Liver (tissue), 9 donors: Measurements from ENCODE around the gene FRYL. TPM values are rescaled to one million over a fixed set of nuclear protein-coding genes. Genes with fewer than 3 reads are reported as not detected.

ENCODE experiments used
- DNase-seq: peaks from one replicate; pipeline ENCODE4 v3.0.0-alpha.2; 2017; ENCODE audit warnings: low spot score
- H3K27ac ChIP-seq, 2 donors: one replicate each; pipeline ENCODE4 v1.7.0; 2013; ENCODE audit warnings: inconsistent platforms in 2 of 2, low read length in 2 of 2, control low read depth in 1 of 2, low read depth in 1 of 2, mild to moderate bottlenecking in 1 of 2
- H3K27me3 ChIP-seq, 4 donors: one replicate each; pipeline versions ENCODE4 v1.6.1 to v1.7.0; 2013; ENCODE audit warnings: low read length in 3 of 4, inconsistent platforms in 1 of 4, mild to moderate bottlenecking in 1 of 4, moderate library complexity in 1 of 4; ENCODE audit not compliant: control insufficient read depth in 4 of 4, insufficient read depth in 4 of 4
- H3K36me3 ChIP-seq, 4 donors: one replicate each; pipeline versions ENCODE4 v1.6.1 to v1.7.0; 2013; ENCODE audit warnings: low read length in 3 of 4, mild to moderate bottlenecking in 3 of 4, low read depth in 1 of 4, moderate library complexity in 1 of 4; ENCODE audit not compliant: control insufficient read depth in 4 of 4, insufficient read depth in 3 of 4
- H3K4me1 ChIP-seq, 4 donors: one replicate each; pipeline versions ENCODE4 v1.6.1 to v1.7.0; 2013; ENCODE audit warnings: low read length in 3 of 4, mild to moderate bottlenecking in 3 of 4, moderate library complexity in 1 of 4; ENCODE audit not compliant: control insufficient read depth in 4 of 4, insufficient read depth in 4 of 4
- H3K4me3 ChIP-seq, 3 donors: one replicate each; pipeline versions ENCODE4 v1.6.1 to v1.7.0; 2013; ENCODE audit warnings: low read length in 3 of 3, control low read depth in 1 of 3, low read depth in 1 of 3, mild to moderate bottlenecking in 1 of 3
- H3K9ac ChIP-seq, 2 donors: one replicate each; pipeline ENCODE4 v1.7.0; 2013; ENCODE audit warnings: low read length in 2 of 2, mild to moderate bottlenecking in 2 of 2, moderate library complexity in 2 of 2, control low read depth in 1 of 2, low read depth in 1 of 2
- H3K9me3 ChIP-seq, 4 donors: one replicate each; pipeline versions ENCODE4 v1.6.1 to v1.7.0; 2013; ENCODE audit warnings: low read length in 3 of 4; ENCODE audit not compliant: control insufficient read depth in 4 of 4
- EGR1 ChIP-seq, 2 donors: IDR thresholded peaks; 2 replicates each; pipeline ENCODE4 v1.6.1; 2016 to 2018; ENCODE audit warnings: antibody characterized with exemption in 2 of 2, low read depth in 2 of 2
- FOXA1 ChIP-seq: IDR thresholded peaks from 2 replicates; pipeline ENCODE4 v1.6.1; 2016; ENCODE audit warnings: antibody characterized with exemption
- FOXA2 ChIP-seq: IDR thresholded peaks from 2 replicates; pipeline ENCODE4 v1.6.1; 2016; ENCODE audit warnings: antibody characterized with exemption
- GABPA ChIP-seq, 2 donors: IDR thresholded peaks in 1 of 2; conservative IDR thresholded peaks in 1 of 2; 2 replicates each; pipeline ENCODE4 v1.6.1; 2016; ENCODE audit warnings: antibody characterized with exemption in 2 of 2, mild to moderate bottlenecking in 1 of 2, moderate library complexity in 1 of 2
- HNF4G ChIP-seq: IDR thresholded peaks from 2 replicates; pipeline ENCODE4 v1.6.1; 2016; ENCODE audit warnings: antibody characterized with exemption
- JUND ChIP-seq, 2 donors: IDR thresholded peaks; 2 replicates each; pipeline ENCODE4 v1.6.1; 2016; ENCODE audit warnings: antibody characterized with exemption in 2 of 2
- NR2F2 ChIP-seq: IDR thresholded peaks from 2 replicates; pipeline ENCODE4 v1.6.1; 2016; ENCODE audit warnings: antibody characterized with exemption
- RAD21 ChIP-seq, 2 donors: IDR thresholded peaks; 2 replicates each; pipeline ENCODE4 v1.6.1; 2016; ENCODE audit warnings: antibody characterized with exemption in 2 of 2, mild to moderate bottlenecking in 2 of 2
- RXRA ChIP-seq, 2 donors: IDR thresholded peaks; 2 replicates each; pipeline ENCODE4 v1.6.1; 2017 to 2018; ENCODE audit warnings: antibody characterized with exemption in 2 of 2, mild to moderate bottlenecking in 1 of 2
- SP1 ChIP-seq: IDR thresholded peaks from 2 replicates; pipeline ENCODE4 v1.6.1; 2018; ENCODE audit warnings: antibody characterized with exemption, mild to moderate bottlenecking
- TAF1 ChIP-seq: conservative IDR thresholded peaks from 2 replicates; pipeline ENCODE4 v1.6.1; 2016; ENCODE audit warnings: antibody characterized with exemption, mild to moderate bottlenecking
- YY1 ChIP-seq: IDR thresholded peaks from 2 replicates; pipeline ENCODE4 v1.6.1; 2016; ENCODE audit warnings: antibody characterized with exemption, mild to moderate bottlenecking
- WGBS: extraction: QIAGEN DNeasy Blood & Tissue Kit; methylation state at CpG from one replicate; pipeline ENCODE4 v1.1.7; 2013; 5-methylcytosine and 5-hydroxymethylcytosine counted together
- polyA plus RNA-seq, 2 donors: library from polyadenylated mRNA; stranded (reverse) in 1 of 2; unstranded in 1 of 2; fragments of 200-250 nt in 1 of 2; fragments of >200 nt in 1 of 2; fragmentation: Nextera tagmentation in 1 of 2; extraction: Ambion mirVana in 1 of 2; gene quantifications; one replicate each; pipeline versions ENCODE4 v1.2.1 to v1.2.3, GENCODE V29; 2013 to 2015
- total RNA-seq, 2 donors: library from RNA; depleted of rRNA; stranded (reverse); fragments of >200 nt; gene quantifications; one replicate each; pipeline ENCODE4 v1.2.3, GENCODE V29; 2014
- TF ChIP-seq, protein P1 (sequence below): IDR thresholded peaks from 2 replicates; pipeline ENCODE4 v1.6.1; 2016; ENCODE audit warnings: antibody characterized with exemption
- TF ChIP-seq, protein P2 (sequence below): fragments of 150-350 bp; IDR thresholded peaks from 2 replicates; pipeline ENCODE4 v1.5.1; 2017; ENCODE audit warnings: improper control_type of control experiment, low read depth, low read length; ENCODE audit not compliant: missing input control
- TF ChIP-seq, protein P3 (sequence below): IDR thresholded peaks from 2 replicates; pipeline ENCODE4 v1.6.1; 2016; ENCODE audit warnings: antibody characterized with exemption
- TF ChIP-seq, protein P4 (sequence below): IDR thresholded peaks from 2 replicates; pipeline ENCODE4 v1.6.1; 2016; ENCODE audit warnings: antibody characterized with exemption, mild to moderate bottlenecking
- TF ChIP-seq, protein P5 (sequence below): IDR thresholded peaks from 2 replicates; pipeline ENCODE4 v1.6.1; 2016; ENCODE audit warnings: antibody characterized with exemption
- donor health status: healthy.
- donor health status: healthy.
- donor health status: healthy.
- donor health status: healthy.
- donor health status: healthy.

FRYL gene
- total and polyA plus RNA-seq, 4 donors = 5.3 to 79.0 (median 27.2) TPM

DNA sequence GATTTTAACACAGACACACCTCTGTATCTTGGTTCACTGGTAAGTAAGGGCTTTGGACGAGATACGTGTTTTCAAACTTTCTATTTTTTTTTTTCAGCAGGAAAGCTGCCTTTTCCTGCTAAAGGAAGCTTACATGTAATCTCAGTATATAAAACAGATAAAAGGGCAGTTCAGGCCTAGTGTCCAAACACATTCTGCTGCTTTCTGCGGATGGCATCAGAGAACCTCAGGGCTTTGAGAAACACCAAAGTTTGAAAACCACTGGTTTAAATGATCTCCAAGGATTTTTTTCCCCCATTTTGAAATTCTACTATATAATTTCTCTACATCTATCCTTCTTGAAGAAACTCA lies 214.1 kb downstream of the FRYL start:
- 76% methylated on average over 3 of the region's 3 CpGs for WGBS
- no peaks in the 10 kb centered on the region for H3K4me1 ChIP-seq
- no peak for DNase-seq
- TF ChIP-seq NR2F2 = no peak
- H3K4me3 ChIP-seq = no peak overlapping the region
- peaks cover 4 to 28% (median 14%) of the 10 kb centered on the region in 4 donors for H3K36me3 ChIP-seq
- no peaks in the 10 kb centered on the region for H3K27me3 ChIP-seq
- no peak overlapping the region for H3K27ac ChIP-seq
- no peaks in the 10 kb centered on the region for H3K9me3 ChIP-seq
- no peak overlapping the region for H3K9ac ChIP-seq

DNA sequence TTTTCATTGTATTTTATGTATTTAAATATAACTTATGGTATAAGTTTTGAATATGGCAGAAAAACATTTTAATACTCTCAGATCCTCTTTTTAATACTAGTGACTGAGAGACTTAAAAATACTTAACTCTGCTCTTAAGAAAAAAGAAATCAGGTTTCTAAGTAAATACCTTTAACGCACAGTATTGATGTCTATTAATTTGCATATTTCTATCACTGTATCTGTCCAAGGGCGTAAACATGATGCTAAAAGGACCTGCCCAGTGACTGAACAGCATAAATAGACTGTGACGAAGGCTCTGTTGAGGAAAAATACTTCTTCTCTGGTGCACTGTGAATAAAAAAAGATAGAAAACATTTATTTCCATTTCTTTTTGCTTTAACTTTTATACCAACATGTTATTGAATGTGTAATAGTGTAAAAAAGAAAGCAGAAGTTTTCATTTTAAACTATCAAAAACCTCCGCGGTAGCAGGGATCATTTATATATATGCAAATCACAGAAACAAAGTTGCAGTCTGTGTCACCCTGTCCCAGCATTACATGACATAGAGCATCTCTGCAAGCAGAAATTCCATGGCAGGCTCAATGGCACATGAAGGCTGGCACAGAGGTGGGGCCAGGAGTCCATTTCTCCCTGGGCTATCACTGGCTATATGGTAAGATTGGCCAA lies 214.6 kb downstream of the FRYL start:
- no peak overlapping the region for H3K9ac ChIP-seq
- TF ChIP-seq RXRA (IDR thresholded peaks at IDR 0.05) = no peak
- TF ChIP-seq EGR1 (IDR thresholded peaks at IDR 0.05; ENCODE audit: low read depth in 2 of 2) = no peak
- TF ChIP-seq GABPA (IDR thresholded peaks at IDR 0.05 in 1 of 2, conservative IDR thresholded peaks at IDR 0.05 in 1 of 2) = no peak
- TF ChIP-seq SP1 = no peak
- TF ChIP-seq, protein P1, sequence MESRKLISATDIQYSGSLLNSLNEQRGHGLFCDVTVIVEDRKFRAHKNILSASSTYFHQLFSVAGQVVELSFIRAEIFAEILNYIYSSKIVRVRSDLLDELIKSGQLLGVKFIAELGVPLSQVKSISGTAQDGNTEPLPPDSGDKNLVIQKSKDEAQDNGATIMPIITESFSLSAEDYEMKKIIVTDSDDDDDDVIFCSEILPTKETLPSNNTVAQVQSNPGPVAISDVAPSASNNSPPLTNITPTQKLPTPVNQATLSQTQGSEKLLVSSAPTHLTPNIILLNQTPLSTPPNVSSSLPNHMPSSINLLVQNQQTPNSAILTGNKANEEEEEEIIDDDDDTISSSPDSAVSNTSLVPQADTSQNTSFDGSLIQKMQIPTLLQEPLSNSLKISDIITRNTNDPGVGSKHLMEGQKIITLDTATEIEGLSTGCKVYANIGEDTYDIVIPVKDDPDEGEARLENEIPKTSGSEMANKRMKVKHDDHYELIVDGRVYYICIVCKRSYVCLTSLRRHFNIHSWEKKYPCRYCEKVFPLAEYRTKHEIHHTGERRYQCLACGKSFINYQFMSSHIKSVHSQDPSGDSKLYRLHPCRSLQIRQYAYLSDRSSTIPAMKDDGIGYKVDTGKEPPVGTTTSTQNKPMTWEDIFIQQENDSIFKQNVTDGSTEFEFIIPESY = no peak
- TF ChIP-seq JUND (IDR thresholded peaks at IDR 0.05) = no peak
- TF ChIP-seq, protein P2, sequence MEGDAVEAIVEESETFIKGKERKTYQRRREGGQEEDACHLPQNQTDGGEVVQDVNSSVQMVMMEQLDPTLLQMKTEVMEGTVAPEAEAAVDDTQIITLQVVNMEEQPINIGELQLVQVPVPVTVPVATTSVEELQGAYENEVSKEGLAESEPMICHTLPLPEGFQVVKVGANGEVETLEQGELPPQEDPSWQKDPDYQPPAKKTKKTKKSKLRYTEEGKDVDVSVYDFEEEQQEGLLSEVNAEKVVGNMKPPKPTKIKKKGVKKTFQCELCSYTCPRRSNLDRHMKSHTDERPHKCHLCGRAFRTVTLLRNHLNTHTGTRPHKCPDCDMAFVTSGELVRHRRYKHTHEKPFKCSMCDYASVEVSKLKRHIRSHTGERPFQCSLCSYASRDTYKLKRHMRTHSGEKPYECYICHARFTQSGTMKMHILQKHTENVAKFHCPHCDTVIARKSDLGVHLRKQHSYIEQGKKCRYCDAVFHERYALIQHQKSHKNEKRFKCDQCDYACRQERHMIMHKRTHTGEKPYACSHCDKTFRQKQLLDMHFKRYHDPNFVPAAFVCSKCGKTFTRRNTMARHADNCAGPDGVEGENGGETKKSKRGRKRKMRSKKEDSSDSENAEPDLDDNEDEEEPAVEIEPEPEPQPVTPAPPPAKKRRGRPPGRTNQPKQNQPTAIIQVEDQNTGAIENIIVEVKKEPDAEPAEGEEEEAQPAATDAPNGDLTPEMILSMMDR = no peak
- no peak for TF ChIP-seq RAD21 (IDR thresholded peaks at IDR 0.05)
- no peak for TF ChIP-seq NR2F2
- TF ChIP-seq FOXA2 = no peak
- TF ChIP-seq YY1 = no peak
- TF ChIP-seq, protein P3, sequence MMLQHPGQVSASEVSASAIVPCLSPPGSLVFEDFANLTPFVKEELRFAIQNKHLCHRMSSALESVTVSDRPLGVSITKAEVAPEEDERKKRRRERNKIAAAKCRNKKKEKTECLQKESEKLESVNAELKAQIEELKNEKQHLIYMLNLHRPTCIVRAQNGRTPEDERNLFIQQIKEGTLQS = no peak
- TF ChIP-seq, protein P4, sequence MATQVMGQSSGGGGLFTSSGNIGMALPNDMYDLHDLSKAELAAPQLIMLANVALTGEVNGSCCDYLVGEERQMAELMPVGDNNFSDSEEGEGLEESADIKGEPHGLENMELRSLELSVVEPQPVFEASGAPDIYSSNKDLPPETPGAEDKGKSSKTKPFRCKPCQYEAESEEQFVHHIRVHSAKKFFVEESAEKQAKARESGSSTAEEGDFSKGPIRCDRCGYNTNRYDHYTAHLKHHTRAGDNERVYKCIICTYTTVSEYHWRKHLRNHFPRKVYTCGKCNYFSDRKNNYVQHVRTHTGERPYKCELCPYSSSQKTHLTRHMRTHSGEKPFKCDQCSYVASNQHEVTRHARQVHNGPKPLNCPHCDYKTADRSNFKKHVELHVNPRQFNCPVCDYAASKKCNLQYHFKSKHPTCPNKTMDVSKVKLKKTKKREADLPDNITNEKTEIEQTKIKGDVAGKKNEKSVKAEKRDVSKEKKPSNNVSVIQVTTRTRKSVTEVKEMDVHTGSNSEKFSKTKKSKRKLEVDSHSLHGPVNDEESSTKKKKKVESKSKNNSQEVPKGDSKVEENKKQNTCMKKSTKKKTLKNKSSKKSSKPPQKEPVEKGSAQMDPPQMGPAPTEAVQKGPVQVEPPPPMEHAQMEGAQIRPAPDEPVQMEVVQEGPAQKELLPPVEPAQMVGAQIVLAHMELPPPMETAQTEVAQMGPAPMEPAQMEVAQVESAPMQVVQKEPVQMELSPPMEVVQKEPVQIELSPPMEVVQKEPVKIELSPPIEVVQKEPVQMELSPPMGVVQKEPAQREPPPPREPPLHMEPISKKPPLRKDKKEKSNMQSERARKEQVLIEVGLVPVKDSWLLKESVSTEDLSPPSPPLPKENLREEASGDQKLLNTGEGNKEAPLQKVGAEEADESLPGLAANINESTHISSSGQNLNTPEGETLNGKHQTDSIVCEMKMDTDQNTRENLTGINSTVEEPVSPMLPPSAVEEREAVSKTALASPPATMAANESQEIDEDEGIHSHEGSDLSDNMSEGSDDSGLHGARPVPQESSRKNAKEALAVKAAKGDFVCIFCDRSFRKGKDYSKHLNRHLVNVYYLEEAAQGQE = no peak
- TF ChIP-seq HNF4G = no peak
- no peak for TF ChIP-seq FOXA1
- TF ChIP-seq, protein P5, sequence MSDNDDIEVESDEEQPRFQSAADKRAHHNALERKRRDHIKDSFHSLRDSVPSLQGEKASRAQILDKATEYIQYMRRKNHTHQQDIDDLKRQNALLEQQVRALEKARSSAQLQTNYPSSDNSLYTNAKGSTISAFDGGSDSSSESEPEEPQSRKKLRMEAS = no peak
- TF ChIP-seq TAF1 = no peak
- peaks cover 2 to 25% (median 15%) of the 10 kb centered on the region in 4 donors for H3K36me3 ChIP-seq
- no peaks in the 10 kb centered on the region for H3K4me1 ChIP-seq
- H3K9me3 ChIP-seq = no peaks in the 10 kb centered on the region
- no peaks in the 10 kb centered on the region for H3K27me3 ChIP-seq
- H3K4me3 ChIP-seq = no peak overlapping the region
- no peak overlapping the region for H3K27ac ChIP-seq
- DNase-seq = no peak
- WGBS = 88% methylated on average over 5 of the region's 5 CpGs
